K562 (cell line): ENCODE data around the gene RASD2. TPM values are rescaled to one million over a fixed set of nuclear protein-coding genes. Genes with fewer than 3 reads are reported as not detected.

Source experiments
- ATAC-seq: fragments of 200-7000 bp; cut with Tn5 transposase; 3 replicates; pipeline ENCODE4 v1.9.1; 2020; ENCODE audit warnings: moderate library complexity
- BruUV-seq: library from RNA; stranded (reverse); fragments of 400-500 nt; replicated peaks from 2 replicates; lab custom pipeline; 2021; lab: Mats Ljungman, UMichigan
- CTCF ChIA-PET: fragments of 300-600 bp; formaldehyde crosslinking; extraction: SDS; loops from one replicate; lab custom pipeline; 2021; ENCODE audit warnings: low intra/inter-chr PET ratio; lab: Yijun Ruan, JAX
- POLR2A ChIA-PET: fragments of 300-600, 350-650 bp; sonication (Branson Sonifier 250); formaldehyde crosslinking; extraction: SDS; loops from one replicate; lab custom pipeline; 2021; ENCODE audit warnings: antibody characterized with exemption, inconsistent platforms; lab: Yijun Ruan, JAX
- DNase-seq, 4 experiments: peaks; one replicate each; pipeline versions ENCODE4 v3.0.0 to v3.0.0-alpha.2; 2011 to 2018; ENCODE audit warnings: low spot score in 3 of 4, mixed read lengths in 3 of 4; ENCODE audit errors: extremely low read depth in 1 of 4
- FAIRE-seq: peaks from 2 replicates; lab custom pipeline; 2011; peaks lifted over from hg19 to GRCh38; lab: Jason Lieb, UNC
- H2AFZ ChIP-seq: 2 replicates; pipeline ENCODE4 v1.6.0; 2011; ENCODE audit warnings: low read depth, low read length, control low read depth, inconsistent platforms
- H3K27ac ChIP-seq: fragments of 200-600 bp; 3 replicates; pipeline ENCODE4 v1.8.0; 2011; ENCODE audit warnings: low read depth, mild to moderate bottlenecking, control low read depth, inconsistent platforms, low read length, moderate library complexity, mixed read lengths; ENCODE audit errors: extremely low read depth
- H3K27me3 ChIP-seq, 2 experiments: fragments of 300-600 bp in 1 of 2; 2 replicates in 1 of 2; 3 replicates in 1 of 2; pipeline versions ENCODE4 v1.6.0 to v1.8.0; 2011; ENCODE audit warnings: inconsistent platforms in 2 of 2, low read length in 2 of 2, mild to moderate bottlenecking in 1 of 2, mixed read lengths in 1 of 2, moderate library complexity in 1 of 2; ENCODE audit not compliant: control insufficient read depth in 2 of 2, insufficient read depth in 2 of 2
- H3K36me3 ChIP-seq: fragments of 300-600 bp; 3 replicates; pipeline ENCODE4 v1.8.0; 2011; ENCODE audit warnings: mild to moderate bottlenecking, low read length, inconsistent platforms; ENCODE audit not compliant: control insufficient read depth, insufficient read depth
- H3K4me1 ChIP-seq, 2 experiments: fragments of 200-600 bp in 1 of 2; replicated peaks in 1 of 2; 2 replicates in 1 of 2; 3 replicates in 1 of 2; pipeline versions ENCODE4 v1.5.1 to v1.8.0; 2011; ENCODE audit warnings: inconsistent platforms in 2 of 2, low read length in 2 of 2, mild to moderate bottlenecking in 1 of 2, mixed read lengths in 1 of 2, moderate library complexity in 1 of 2; ENCODE audit not compliant: control insufficient read depth in 2 of 2, insufficient read depth in 2 of 2
- H3K4me2 ChIP-seq: 2 replicates; pipeline ENCODE4 v1.6.1; 2011; ENCODE audit warnings: low read length, control low read depth, inconsistent platforms, mixed read lengths; ENCODE audit not compliant: insufficient read depth
- H3K4me3 ChIP-seq: fragments of 200-600 bp; sonication (generic), shearing (Covaris generic); 2 replicates; pipeline ENCODE4 v1.5.1; 2016; ENCODE audit warnings: control low read depth, inconsistent platforms
- H3K79me2 ChIP-seq: fragments of 200-600 bp; 3 replicates; pipeline ENCODE4 v1.8.0; 2011; ENCODE audit warnings: low read length, inconsistent platforms; ENCODE audit not compliant: control insufficient read depth, insufficient read depth
- H3K9ac ChIP-seq, 2 experiments: 2 replicates each; pipeline versions ENCODE4 v1.6.0 to v1.6.1; 2011; ENCODE audit warnings: low read depth in 2 of 2, low read length in 2 of 2, control low read depth in 1 of 2, inconsistent platforms in 1 of 2, mild to moderate bottlenecking in 1 of 2, mixed read lengths in 1 of 2; ENCODE audit not compliant: insufficient read depth in 1 of 2
- H3K9me1 ChIP-seq: one replicate; pipeline ENCODE4 v1.6.0; 2011; ENCODE audit warnings: inconsistent platforms, mild to moderate bottlenecking, low read length, moderate library complexity; ENCODE audit not compliant: control insufficient read depth, insufficient read depth
- H3K9me3 ChIP-seq: replicated peaks from 2 replicates; pipeline ENCODE4 v1.5.1; 2011; ENCODE audit warnings: low read depth, low read length, inconsistent platforms; ENCODE audit not compliant: control insufficient read depth, insufficient read depth
- H4K20me1 ChIP-seq: replicated peaks from 2 replicates; pipeline ENCODE4 v1.6.1; 2011; ENCODE audit warnings: low read length, inconsistent platforms, mixed read lengths; ENCODE audit not compliant: control insufficient read depth, insufficient read depth
- CREB3L1 ChIP-seq: fragments of 450-650 bp; IDR thresholded peaks from 2 replicates; pipeline ENCODE4 v1.6.1; 2014; ENCODE audit warnings: low read depth, mild to moderate bottlenecking, moderate library complexity, borderline replicate concordance
- CSDE1 ChIP-seq, 2 experiments: fragments of 450-650 bp; IDR thresholded peaks; 2 replicates each; pipeline ENCODE4 v1.6.1; 2016; ENCODE audit warnings: mild to moderate bottlenecking in 1 of 2
- EHMT2 ChIP-seq: fragments of 450-650 bp; IDR thresholded peaks from 2 replicates; pipeline ENCODE4 v1.6.1; 2018; ENCODE audit warnings: antibody characterized with exemption
- FUS ChIP-seq: fragments of 200-400 bp; formaldehyde crosslinking; optimal IDR thresholded peaks from 2 replicates; pipeline ENCODE3; 2017; ENCODE audit warnings: low read depth, low read length
- GTF2A2 ChIP-seq: IDR thresholded peaks from 2 replicates; pipeline ENCODE4 v1.6.1; 2016; ENCODE audit warnings: mild to moderate bottlenecking, missing genetic modification characterization, missing compliant biosample characterization
- GTF2F1 ChIP-seq: IDR thresholded peaks from 2 replicates; pipeline ENCODE4 v1.6.1; 2011; ENCODE audit warnings: low read depth, low read length, improper control_type of control experiment
- MYBL2 ChIP-seq, 2 experiments: fragments of 450-650 bp in 1 of 2; sonication (generic) in 1 of 2; formaldehyde crosslinking in 1 of 2; IDR thresholded peaks; 2 replicates each; pipeline versions ENCODE4 v1.6.1 to v1.8.1; 2017 to 2022; ENCODE audit warnings: borderline replicate concordance in 1 of 2, inconsistent platforms in 1 of 2, low read depth in 1 of 2, mild to moderate bottlenecking in 1 of 2, missing genetic modification reagents in 1 of 2, moderate library complexity in 1 of 2
- PHF20 ChIP-seq: fragments of 450-650 bp; IDR thresholded peaks from 2 replicates; pipeline ENCODE4 v1.6.1; 2018; ENCODE audit not compliant: partially characterized antibody
- POLR2H ChIP-seq: IDR thresholded peaks from 2 replicates; pipeline ENCODE4 v1.6.1; 2016; ENCODE audit warnings: missing genetic modification characterization, low read depth, mild to moderate bottlenecking, control low read depth, missing compliant biosample characterization, moderate library complexity
- POU5F1 ChIP-seq: fragments of 150-350 bp; IDR thresholded peaks from 2 replicates; pipeline ENCODE4 v1.6.1; 2014; ENCODE audit warnings: borderline replicate concordance, low read length, low read depth, mild to moderate bottlenecking; ENCODE audit not compliant: partially characterized antibody
- SRSF3 ChIP-seq: fragments of 200-400 bp; formaldehyde crosslinking; IDR thresholded peaks from 2 replicates; pipeline ENCODE4 v1.6.1; 2016; ENCODE audit warnings: mild to moderate bottlenecking, low read length, moderate library complexity; ENCODE audit not compliant: insufficient read depth
- STAG1 ChIP-seq: sonication (generic); formaldehyde crosslinking; IDR thresholded peaks from 2 replicates; pipeline ENCODE4 v1.5.0; 2020; ENCODE audit warnings: missing genetic modification reagents, borderline replicate concordance
- TRIM28 ChIP-seq: fragments of 450-650 bp; IDR thresholded peaks from 2 replicates; pipeline ENCODE4 v1.6.1; 2017
- ZFPM2 ChIP-seq: fragments of 250-450 bp; sonication (Bioruptor Pico); IDR thresholded peaks from 2 replicates; pipeline ENCODE4 v1.5.1; 2022; ENCODE audit warnings: mild to moderate bottlenecking
- ZNF3 ChIP-seq: fragments of 250-450 bp; sonication (Bioruptor Pico); IDR thresholded peaks from 2 replicates; pipeline ENCODE4 v1.5.0; 2021; ENCODE audit warnings: mild to moderate bottlenecking, moderate library complexity
- ZNF785 ChIP-seq: fragments of 250-450 bp; sonication (Bioruptor Pico); IDR thresholded peaks from 2 replicates; pipeline ENCODE4 v1.4.0; 2020; ENCODE audit warnings: mild to moderate bottlenecking
- WGBS: fragments of 100-300 bp; shearing (Covaris generic); methylation state at CpG from one replicate; pipeline ENCODE4 v1.1.6; 2016; ENCODE audit warnings: low coverage, mixed read lengths; ENCODE audit not compliant: insufficient coverage; ENCODE audit errors: missing lambda C conversion rate; 5-methylcytosine and 5-hydroxymethylcytosine counted together
- in situ Hi-C: fragments of 300-500 bp; cut with MboI; formaldehyde crosslinking; loops from 4 replicates; pipeline ENCODE4 v1.15.0; 2018; ENCODE audit warnings: inconsistent platforms, mixed read lengths
- intact Hi-C: fragments of 100-400 bp; cut with micrococcal nuclease; formaldehyde crosslinking; loops from 2 replicates; pipeline ENCODE4 v1.14.2; 2022
- polyA plus RNA-seq, 8 experiments: library from polyadenylated mRNA; depleted of rRNA in 4 of 8; stranded (reverse) in 5 of 8; unstranded in 3 of 8; fragments of >200 nt; fragmentation: Nextera tagmentation in 2 of 8; fragmentation: Illumina TruSeq in 1 of 8; extraction: Ambion mirVana in 2 of 8; extraction: Trizol in 1 of 8; gene quantifications; 2 replicates each; pipeline versions ENCODE4 v1.2.1 to v1.2.3, GENCODE V29; 2011 to 2014; ENCODE audit warnings: inconsistent platforms in 1 of 8, missing spikeins in 1 of 8
- total RNA-seq, 7 experiments: library from RNA; depleted of rRNA in 6 of 7; stranded (reverse); fragments of >200 nt in 6 of 7; fragmentation: Illumina TruSeq in 2 of 7; extraction: Trizol in 2 of 7; gene quantifications; 2 replicates each; pipeline versions ENCODE4 v1.2.1 to v1.2.3, GENCODE V29; 2011 to 2021; ENCODE audit warnings: low replicate concordance in 1 of 7
- TF ChIP-seq, protein P1 (sequence below): fragments of 250-450 bp; sonication (Bioruptor Pico); IDR thresholded peaks from 2 replicates; pipeline ENCODE4 v1.5.0; 2021; ENCODE audit warnings: mild to moderate bottlenecking, borderline replicate concordance

The RASD2 gene
- total and polyA plus RNA-seq, 9 of the 15 experiments (the other 6 are each of a cell fraction or from before 2014, with no cell fraction given): 0.05 TPM; not detected in 8

DNA sequence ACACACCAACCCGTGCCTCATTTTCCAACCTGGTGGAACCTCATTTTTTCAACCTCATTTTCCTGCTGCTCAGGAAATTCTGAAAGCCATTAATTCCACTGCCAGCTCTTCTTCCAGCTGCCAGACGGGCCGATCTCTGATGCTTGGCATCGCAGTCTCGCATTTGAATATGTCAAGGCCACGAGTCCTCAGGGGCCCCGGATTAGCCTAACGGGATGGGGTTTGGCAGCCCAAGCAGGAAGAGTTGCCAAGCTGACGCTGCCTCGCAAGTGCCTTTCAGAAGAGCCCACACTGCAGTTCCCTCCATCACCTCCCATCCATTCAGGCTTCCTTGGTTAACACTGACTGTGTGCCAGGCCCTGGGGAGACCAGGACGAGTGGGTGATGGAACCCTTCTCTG, 8.7 kb downstream of the RASD2 start (continued):
- no peak for TF ChIP-seq PHF20
- no peak for TF ChIP-seq GTF2F1
- no peak for TF ChIP-seq MYBL2 (IDR thresholded peaks at IDR 0.05; ENCODE audit: low read depth)
- no peak for TF ChIP-seq MYBL2 (CRISPR knock-in tag; IDR thresholded peaks at IDR 0.05; ENCODE audit: borderline replicate concordance)
- TF ChIP-seq ZFPM2 (CRISPR knock-in tag): no peak
- TF ChIP-seq CSDE1 (IDR thresholded peaks at IDR 0.05): no peak
- TF ChIP-seq FUS: no peak
- TF ChIP-seq, protein P1, sequence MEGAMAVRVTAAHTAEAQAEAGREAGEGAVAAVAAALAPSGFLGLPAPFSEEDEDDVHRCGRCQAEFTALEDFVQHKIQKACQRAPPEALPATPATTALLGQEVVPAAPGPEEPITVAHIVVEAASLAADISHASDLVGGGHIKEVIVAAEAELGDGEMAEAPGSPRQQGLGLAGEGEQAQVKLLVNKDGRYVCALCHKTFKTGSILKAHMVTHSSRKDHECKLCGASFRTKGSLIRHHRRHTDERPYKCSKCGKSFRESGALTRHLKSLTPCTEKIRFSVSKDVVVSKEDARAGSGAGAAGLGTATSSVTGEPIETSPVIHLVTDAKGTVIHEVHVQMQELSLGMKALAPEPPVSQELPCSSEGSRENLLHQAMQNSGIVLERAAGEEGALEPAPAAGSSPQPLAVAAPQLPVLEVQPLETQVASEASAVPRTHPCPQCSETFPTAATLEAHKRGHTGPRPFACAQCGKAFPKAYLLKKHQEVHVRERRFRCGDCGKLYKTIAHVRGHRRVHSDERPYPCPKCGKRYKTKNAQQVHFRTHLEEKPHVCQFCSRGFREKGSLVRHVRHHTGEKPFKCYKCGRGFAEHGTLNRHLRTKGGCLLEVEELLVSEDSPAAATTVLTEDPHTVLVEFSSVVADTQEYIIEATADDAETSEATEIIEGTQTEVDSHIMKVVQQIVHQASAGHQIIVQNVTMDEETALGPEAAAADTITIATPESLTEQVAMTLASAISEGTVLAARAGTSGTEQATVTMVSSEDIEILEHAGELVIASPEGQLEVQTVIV (CRISPR knock-in tag): no peak
- TF ChIP-seq TRIM28: no peak

GRCh38 chr22:35551549-35552177, 11.0 kb downstream of the RASD2 start:
- 23% methylated on average over 33 of the region's 43 CpGs for WGBS
- peaks cover 12 to 77% of the 10 kb centered on the region in 2 experiments; a peak in 4 of 5 replicates for H3K27me3 ChIP-seq
- no peak for DNase-seq
- CTCF ChIA-PET: no interaction called here
- no peak overlapping the region for H3K27ac ChIP-seq
- no peaks in the 10 kb centered on the region for H3K36me3 ChIP-seq
- BruUV-seq: no TSS peak
- H3K4me2 ChIP-seq: no peak overlapping the region
- no peak overlapping the region for H3K9ac ChIP-seq
- peaks cover 5% of the 10 kb centered on the region; the same call in 1 of the 2 replicates for H4K20me1 ChIP-seq
- in situ Hi-C loops: no loop called here
- intact Hi-C loops: no loop called here
- FAIRE-seq: no peak
- TF ChIP-seq STAG1 (CRISPR knock-in tag): no peak
- no peak for TF ChIP-seq ZNF3
- TF ChIP-seq SRSF3: no peak
- no peak for TF ChIP-seq GTF2A2
- no peak for TF ChIP-seq ZFPM2 (CRISPR knock-in tag)
- TF ChIP-seq POU5F1: no peak
- no peak for TF ChIP-seq POLR2H
- no peak for TF ChIP-seq ZNF785
- no peak for TF ChIP-seq CREB3L1
- TF ChIP-seq EHMT2: no peak
- POLR2A ChIA-PET: no interaction called here
- H3K79me2 ChIP-seq: no peaks in the 10 kb centered on the region
- no peak for ATAC-seq
- H2AFZ ChIP-seq: no peak overlapping the region
- H3K4me3 ChIP-seq: no peak overlapping the region
- H3K4me1 ChIP-seq: peaks cover 3 to 20% of the 10 kb centered on the region in 2 experiments; a peak in 3 of 5 replicates
- no peaks in the 10 kb centered on the region for H3K9me1 ChIP-seq
- H3K9me3 ChIP-seq: no peaks in the 10 kb centered on the region
